Liver (tissue), 3 donors: Measurements from ENCODE around the gene TMEM45B.
"Not testable (repeated sequence)": the region's sequence is repeated elsewhere in the genome, so short reads cannot be mapped to it uniquely, and the experiment has no call there.

ENCODE experiments used
- CTCF ChIP-seq: fragments of 150-350 bp; IDR thresholded peaks from 2 replicates; pipeline ENCODE4 v1.5.1; 2017; ENCODE audit warnings: improper control_type of control experiment, low read depth, low read length; ENCODE audit not compliant: missing input control
- SP1 ChIP-seq: IDR thresholded peaks from 2 replicates; pipeline ENCODE4 v1.6.1; 2018; ENCODE audit warnings: antibody characterized with exemption, mild to moderate bottlenecking
- TAF1 ChIP-seq: conservative IDR thresholded peaks from 2 replicates; pipeline ENCODE4 v1.6.1; 2016; ENCODE audit warnings: antibody characterized with exemption, mild to moderate bottlenecking
- YY1 ChIP-seq: IDR thresholded peaks from 2 replicates; pipeline ENCODE4 v1.6.1; 2016; ENCODE audit warnings: antibody characterized with exemption, mild to moderate bottlenecking
- donor health status: healthy.
- donor health status: healthy.

GRCh38 chr11:129833260-129833659 lies 17.6 kb downstream of the TMEM45B start:
- not testable (repeated sequence) for TF ChIP-seq CTCF, SP1, TAF1, YY1
